HG03460 (cell line): Measurements from ENCODE around the gene FAM20C.
"Not testable (repeated sequence)": the region's sequence is repeated elsewhere in the genome, so short reads cannot be mapped to it uniquely, and the experiment has no call there.

Source experiments
- ATAC-seq: cut with Tn5 transposase; IDR thresholded peaks from one replicate; pipeline ENCODE4 v1.9.1; 2021; ENCODE audit not compliant: unreplicated experiment

The FAM20C gene

DNA sequence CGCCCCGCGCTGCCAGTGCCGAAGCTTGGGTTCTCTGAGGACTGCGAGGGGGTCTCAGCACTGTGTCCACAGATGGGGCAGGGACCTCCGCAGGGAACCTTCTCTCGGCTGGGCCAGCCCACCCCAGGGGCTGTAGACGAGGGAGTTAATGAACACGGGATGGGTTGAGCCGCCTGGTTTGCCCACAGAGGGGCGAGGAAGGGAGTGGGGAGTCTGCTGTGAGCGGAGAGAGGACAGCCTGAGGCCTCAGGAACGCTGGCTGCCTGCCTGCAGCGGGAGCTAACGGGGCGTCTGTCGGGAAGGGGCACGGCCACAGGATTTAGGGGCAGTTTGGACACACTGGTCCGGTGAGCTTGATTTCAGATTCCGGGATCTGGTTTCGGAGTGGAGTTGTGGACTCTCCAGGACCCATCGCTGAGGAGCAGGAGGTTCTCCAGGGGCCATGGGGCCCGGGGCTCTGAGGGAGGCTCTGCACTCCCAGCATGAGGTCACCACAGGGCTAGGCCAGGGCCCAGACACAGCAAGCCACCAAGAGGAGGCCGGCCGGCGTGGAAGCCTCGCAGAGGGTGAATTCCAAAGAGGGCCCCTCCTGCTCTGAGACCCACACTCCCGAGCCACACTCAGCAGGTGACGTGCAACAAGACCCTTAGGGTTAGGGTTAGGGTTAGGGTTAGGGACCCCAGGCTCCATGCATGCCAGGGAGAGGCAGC is 19.0 kb upstream of the FAM20C start:
- no peak for ATAC-seq

DNA sequence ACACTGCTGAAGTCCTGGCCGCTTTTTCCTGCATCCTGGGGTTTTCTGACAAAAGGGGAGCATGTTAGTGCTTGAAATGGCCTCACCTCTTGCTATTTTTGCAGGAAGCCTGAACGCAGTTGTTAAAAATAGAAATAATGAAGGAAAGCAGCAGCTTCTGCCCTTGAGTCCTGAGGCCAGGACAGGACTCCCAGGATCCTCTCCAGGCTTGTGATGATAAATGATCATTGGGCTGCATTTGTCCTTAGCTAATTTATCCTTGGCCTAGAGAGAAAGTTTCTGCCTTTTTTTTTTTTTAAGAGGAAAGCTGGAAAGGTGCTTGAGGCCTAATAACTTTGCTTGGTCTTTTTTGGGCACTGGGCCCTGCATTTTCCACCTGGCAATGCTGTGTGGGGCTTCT is 17.7 kb upstream of the FAM20C start:
- ATAC-seq, result no peak

DNA sequence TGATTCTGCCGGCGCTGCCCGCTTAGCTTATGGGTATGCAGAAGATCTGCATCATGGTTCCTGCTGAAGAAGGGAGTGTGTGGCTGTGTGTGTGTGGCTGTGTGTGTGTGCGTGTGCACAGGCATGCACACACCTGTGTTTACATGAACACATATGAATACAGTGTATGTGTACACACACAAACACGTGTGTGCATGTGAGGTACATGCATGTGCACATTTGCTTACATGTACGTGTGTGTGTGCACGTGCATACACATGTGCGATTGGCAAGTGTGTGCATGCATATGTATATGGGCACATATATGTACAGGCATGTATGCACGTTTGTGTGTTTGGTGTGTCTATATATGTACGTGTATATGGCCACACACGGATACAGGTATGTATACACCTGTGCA is 16.4 kb upstream of the FAM20C start:
- ATAC-seq, result no peak

DNA sequence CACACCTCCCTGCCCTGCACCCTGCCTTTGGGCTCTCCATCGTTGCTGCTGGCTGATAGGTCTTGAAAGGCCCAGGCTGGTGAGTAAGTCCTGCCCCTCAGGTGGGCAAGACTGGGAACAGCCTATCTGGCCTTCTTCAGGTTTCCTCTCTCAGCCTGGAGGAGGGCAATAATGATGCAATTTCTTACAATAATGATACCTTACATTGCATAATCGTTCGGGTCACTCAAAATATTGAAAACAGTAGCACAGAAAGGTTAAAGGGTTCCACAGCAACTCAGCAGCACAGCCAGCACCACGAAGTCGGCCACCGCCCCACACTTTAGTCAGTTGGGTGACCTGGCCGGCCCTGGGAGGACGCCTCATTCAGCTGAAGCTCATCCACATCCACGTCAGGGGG is 16.0 kb upstream of the FAM20C start:
- no peak for ATAC-seq

DNA sequence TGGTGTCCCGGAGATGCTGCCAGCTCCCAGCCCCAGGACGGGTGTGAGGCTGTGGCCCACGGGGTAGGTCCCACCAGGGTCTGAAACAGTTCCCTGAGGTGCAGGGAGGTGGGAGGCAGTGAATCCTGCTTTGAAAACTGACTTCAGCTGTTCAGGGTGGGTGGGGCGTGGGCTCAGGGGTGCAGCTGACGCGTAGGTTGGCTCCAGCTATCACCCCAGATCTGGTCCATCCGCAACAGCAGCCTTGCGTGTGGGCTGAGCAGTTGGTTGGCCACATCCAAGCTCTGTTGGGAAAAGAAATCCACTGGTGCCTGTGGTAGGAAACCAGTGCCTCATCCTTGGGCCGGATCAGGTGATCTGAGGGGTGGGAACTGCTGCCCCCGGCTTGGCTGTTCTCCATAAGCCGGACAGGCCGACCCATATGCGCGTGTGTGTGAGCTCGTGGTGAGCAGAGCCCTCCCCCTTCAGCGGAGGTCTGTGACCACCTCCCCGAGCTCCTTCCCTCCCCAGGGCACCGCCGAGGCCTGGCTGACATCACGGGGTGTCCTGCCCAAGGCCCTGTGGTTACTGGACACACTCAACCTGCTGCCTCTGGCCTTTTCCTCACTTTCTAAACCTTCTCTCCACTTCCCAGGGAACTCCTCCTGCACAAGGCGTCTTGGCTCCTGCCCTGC is 15.4 kb upstream of the FAM20C start:
- no peak for ATAC-seq

DNA sequence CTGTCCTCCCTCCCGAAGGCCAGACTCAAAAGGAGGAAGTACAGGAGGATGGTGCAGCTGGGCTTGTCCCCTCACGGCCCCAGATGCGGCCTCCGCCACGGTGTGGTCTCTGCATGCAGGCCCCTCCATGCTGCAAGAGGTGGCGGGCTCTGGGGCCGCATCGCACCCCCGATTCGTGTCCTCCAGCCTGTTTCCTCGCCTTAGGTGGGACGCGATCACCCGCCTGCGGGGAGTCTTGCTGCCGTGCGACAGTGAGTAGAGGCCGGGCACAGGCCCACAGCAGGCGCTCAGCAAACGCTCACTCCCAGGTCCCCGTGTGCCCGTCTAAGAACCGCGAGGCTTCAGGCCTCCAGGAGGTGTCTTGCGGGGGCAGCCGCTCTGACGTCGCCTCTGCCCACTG is 13.9 kb upstream of the FAM20C start:
- ATAC-seq, result no peak

DNA sequence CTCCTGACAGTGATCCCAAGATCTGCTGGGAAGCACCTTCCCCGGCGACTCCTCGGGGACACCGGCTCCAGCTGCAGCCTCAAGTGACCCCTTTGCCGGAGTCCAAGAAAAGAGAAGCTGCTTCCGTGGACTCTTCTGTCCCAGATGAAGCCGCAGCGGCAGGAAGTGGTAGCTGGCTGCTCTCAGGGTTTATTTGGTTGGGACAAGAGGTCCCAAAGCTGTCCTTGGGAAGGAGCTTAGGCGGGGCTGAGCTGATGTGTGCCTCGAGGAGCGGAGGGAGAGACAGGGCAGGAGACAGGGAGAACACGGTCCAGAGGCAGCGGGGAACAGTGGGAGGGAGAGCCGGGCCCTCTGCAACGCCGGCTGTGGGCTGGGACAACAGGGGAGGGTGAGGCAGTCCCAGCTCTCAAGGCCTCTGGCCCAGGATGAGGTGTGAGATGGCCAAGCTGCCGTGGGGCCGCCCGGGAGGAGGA is 13.1 kb upstream of the FAM20C start:
- ATAC-seq, result no peak

DNA sequence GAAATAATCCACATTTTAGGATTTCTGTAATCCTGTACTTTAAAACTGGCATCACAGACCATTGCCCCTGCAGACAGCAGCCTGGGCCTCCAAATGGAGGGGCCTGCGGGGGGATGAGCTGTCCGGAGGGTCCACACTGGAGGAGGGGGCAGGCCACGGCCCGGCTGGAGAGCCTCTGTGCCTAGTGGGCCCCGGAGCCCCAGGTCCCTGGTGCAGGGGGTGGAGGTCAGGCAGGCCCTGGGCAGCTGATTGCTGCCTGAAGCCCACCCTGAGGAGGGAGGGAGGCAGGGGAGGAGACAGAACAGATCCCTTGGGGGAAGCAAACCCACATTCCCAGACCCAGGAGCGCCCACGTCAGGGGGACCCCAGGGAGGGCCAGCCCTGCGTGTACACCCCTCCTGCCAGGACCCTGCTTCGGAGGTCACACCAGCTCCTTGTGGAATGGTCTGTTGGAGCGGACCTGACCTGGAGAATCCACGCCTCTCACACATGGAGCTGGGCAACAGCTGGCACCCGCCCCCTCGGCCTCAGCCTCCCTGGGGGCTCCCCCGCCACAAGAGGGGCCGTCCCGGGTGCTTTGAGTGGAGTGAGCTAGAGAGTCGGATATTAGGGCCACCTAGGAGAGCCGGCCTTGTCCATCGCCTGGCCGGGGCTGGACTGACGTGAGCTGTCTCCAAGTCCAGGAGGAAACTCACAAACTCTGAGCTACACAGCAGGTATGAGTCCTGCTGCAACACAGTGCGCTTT is 12.2 kb upstream of the FAM20C start:
- ATAC-seq, result no peak

DNA sequence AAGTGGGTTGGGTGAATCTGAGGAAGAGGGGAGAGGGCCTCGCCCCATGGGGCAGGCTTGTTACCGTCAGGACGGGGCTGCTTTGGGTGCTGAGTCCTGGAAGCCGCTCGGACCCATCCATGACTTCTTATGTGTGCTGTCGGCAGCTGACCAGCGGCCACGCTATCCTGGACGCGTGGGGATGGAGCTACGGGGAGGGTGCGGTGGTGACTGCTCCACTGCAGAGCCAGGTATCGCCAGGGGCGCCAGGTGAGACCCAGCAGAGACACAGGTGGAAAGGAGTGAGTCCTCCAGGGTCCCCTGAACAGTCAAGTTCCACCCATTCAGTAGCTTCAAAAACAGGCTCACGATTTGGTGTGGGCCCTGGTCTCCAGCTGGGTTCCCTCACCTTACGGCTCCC is 10.6 kb upstream of the FAM20C start:
- no peak for ATAC-seq

DNA sequence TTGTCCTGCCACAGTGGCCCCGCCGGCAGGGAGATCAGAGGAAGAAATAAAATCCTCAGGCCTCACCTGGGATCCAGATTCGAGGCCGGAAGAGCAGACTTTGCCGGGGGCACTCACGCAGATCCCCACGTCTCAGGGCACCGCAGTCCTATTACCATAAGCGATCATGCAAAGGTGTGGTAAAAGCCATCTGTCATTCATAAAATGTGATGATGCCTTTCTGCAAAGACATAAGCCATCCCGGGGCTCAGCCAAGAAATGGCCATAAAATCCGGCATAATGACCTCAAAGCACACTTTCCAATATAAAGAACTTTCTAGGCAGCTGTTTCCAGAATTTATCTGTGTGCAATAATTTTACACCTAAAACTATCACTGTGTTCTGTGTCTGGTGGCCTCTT is 9.9 kb upstream of the FAM20C start:
- not testable (repeated sequence) for ATAC-seq

DNA sequence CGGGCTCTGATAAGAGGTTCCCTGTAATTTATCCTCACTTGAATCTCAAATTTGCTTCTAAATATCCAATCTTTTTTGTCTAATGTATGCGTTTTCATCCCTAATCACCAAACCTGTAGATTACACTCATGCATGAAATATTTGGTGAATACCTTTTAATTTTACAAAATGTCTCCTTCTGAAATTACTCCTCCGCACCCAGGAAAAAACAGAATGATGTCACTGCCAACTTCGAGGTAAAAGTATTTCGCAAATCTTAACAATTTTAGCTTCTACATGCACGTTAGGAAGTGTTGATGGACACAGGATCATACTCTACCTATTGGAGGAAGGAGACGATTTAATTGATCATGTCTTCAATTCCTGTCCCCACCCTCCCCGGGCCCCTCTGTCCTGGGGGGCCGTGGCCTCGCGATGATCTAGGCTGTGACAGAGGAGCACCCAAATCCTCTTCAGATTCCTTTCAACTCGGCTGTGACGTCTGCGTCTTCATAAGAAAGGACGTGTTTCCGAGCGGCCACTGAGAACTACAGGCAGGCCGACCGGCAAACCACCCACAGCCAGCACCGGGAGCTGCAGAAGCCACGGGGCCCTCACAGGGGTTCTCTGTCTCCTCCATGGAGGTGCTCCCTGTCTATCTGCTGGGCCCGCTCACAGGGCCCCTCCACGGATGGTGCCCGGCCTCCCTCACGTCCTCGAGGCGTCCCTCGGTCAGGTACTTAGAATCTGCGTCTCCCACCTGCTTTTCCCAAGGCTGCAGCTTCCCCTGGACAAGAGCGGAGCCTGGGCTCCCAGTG is 8.7 kb upstream of the FAM20C start:
- ATAC-seq, result no peak

DNA sequence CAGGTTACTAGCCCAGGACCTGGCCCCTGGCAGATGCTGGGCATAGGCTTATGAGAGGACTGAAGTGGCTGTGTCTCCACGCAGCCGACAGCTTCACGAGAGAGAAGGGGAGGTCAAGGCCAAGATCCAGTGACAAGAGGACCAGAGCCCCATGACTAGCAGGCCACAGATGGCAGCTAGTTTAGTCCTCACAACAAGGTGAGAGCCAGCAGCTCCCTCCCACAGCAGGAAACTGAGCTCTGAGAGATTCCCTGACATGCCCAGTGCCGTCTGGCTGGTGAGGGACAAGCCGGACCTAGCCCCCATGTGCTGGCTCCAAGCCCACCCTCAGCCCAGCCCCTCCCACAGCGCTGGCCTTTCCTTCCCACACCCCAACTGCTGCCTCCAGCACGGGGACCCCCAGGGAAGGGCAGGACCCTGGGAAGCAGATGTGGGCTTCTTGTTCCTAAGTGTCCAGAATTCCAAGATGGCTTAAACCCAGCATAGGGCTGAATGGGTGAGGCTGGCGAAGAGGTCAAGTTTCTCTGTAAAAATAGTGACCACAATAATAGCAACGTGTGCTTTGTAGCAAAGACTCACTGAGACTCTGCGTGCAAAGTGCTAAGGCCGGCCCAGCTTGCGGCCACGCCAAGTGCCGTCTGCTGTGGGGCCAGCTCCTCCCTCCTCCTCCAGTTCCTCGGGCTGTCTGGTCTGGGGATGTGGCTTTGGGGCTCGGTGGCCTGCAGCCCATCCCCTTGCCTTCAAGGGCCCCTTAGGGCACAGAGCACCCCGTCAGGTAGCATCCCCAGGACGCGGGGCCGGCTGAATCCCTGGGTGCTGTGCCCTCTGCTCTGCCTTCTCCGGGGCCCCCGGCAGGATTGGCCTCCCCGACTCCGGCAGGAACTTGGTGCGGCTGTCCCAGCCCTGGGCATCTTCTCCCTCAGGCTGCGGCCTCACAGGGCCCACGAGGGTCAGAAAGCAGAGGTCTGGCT is 7.8 kb upstream of the FAM20C start:
- no peak for ATAC-seq

DNA sequence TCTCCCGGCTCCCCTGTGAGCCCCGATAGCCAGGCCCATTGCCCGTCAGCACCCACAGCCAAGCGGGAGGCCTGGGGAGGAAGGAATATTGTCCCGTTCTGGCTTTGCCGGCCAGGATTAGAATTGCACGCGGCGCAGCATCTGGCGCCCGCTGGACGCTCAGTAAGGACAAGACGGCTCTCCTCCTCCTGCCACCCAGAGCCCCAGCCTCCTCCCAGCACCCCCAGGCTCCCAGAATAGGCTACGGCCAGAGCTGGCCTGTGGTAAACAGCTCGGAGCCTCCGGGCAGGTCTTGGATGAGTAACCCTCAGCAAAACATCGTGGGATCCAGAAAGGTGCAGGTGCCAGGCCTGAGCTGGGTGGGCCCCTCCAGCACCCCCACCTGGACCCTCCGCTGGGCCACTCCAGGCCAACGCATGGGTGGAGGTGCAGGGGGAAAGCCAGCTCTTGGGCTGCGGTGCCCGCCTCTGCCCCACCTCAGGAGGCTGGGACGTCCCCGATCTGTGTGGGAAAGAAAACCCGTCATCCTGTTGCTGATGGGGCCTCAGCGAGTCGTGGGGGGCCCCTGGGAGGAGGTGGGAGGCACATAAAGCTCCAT is 5.8 kb upstream of the FAM20C start:
- no peak for ATAC-seq

DNA sequence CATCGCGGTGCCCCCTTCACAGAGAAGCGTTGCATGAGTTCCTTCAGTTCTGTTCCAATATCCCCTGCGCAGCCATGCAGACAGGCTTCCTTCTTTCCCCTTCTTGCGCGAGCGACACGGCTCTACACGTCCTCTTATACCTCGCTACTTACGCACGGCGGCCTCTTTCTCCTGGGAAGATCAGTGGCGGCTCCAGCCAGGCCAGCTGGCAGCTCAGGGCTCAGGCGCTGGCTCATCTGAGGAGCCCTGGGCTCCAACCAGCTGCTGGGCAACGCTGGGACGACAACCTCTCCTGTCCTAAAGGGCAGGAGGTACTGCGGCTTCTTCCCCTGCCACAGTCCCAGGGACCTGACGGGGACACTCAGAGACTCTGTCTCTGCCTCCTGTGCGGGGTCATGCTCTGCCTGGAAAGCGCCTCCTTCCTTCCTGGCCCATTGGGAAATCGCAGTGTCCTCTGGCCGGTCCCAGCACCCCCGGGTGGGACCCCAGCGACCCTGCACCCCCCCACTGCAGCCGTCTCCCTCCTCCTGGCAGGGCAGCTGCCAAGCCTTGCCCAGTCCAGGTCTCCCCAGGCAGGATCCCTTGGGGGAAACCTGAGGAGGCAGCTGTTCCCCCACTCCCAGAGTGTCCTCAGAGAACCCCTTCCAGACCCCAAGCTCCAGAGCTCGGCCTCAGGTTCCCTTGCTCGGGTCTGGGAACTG is 5.0 kb upstream of the FAM20C start:
- ATAC-seq, result no peak

DNA sequence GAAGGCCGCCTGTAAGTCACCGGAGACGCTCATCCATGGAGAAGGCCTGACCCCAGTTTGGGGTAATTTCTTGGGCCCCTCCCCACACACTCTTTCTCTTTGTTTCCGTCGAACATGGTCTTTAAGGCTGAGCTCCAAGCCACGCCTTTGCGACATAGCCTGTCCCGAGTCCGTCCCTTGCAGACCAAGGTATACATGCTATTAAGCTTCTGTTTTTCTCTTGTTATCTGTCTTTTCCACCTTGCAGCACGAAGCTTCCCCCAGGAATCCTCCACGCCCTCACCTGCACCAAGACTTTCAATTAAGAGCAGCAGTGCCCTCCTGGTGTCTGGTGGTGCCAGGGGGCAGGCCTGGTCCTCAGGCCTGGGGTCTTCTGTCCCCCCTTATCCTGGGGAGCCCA is 4.2 kb upstream of the FAM20C start:
- ATAC-seq, result no peak

DNA sequence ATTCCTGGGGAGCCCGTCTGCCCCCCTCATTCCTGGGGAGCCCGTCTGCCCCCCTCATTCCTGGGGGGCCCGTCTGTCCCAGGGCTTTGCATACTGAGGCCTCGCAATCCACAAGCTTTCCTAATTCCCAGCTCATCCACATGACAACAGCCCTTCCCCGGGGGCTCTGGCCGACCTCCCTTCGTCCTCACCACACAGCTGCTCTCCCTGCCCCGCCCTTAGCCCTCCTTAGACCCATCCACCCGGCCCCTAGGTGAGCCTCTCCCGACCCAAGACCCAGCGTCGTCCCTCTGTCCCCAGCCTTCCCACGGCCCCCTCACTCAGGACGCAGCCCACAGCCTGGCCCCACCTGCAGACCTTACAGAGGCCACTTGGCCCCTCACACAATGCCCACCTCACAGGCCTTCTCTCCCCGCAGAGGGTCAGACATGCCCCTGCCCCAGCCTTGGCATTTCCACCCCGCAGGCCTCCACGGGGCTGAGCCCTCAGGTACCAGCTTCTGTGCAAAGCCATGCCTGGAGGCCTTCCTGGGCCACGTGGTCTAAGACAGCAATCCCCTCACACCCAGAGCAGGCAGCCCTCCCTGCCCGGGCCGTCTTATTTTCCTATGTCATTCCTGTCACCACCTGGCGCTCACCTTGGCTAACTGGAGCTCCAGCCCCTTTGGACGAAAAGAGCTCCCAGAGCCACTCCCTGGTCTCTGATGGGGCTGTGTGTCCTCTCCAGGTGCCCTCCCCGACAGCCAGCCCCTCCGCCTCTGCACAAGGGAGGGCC is 3.5 kb upstream of the FAM20C start:
- no peak for ATAC-seq

DNA sequence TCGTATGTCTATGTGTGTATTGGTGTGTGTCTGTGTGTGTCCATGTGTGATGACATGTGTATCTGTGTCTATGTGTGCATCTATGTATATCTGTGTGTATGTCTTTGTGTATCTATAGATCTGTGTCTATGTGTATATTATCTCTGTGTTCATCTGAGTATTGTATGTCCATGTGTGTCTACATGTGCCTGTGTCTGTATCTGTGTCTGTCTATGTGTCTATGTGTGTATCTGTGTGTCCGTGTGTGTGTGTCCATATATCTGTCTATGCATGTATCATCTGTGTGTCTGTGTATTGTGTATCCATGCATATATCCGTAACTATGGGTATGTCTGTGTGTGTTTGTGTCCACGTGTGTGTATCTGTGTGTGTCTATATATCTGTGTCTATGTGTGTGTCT is 2.7 kb upstream of the FAM20C start:
- no peak for ATAC-seq

DNA sequence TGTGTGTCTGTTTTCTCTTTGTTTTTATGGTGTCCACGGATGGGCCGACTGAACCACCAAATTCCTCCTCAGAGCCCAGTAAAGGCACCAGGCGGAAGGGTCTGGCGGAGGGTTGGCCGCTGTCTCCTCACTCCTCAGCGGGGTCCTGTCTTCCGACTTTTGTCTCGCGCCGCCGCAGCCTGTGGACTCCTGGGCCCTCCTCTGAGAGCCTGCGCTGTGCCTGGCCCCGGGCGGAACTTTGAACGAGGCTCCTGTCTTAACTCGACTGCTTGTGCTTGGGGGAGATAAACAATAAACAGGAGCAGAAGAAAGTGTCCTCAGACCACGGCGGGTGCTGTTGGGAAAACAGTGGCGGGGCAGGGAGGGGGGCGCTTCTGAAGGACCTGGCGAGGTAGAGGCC is 2.2 kb upstream of the FAM20C start:
- no peak for ATAC-seq
